ENCODE measurements around the gene CACNA2D4. TPM values are rescaled to one million over a fixed set of nuclear protein-coding genes. Genes with fewer than 3 reads are reported as not detected.
"Not testable (repeated sequence)": the region's sequence is repeated elsewhere in the genome, so short reads cannot be mapped to it uniquely, and the experiment has no call there.

The CACNA2D4 gene
- total RNA-seq, 3 donors from 2014 or later: 3.9 to 9.3 (median 4.8) TPM

DNA sequence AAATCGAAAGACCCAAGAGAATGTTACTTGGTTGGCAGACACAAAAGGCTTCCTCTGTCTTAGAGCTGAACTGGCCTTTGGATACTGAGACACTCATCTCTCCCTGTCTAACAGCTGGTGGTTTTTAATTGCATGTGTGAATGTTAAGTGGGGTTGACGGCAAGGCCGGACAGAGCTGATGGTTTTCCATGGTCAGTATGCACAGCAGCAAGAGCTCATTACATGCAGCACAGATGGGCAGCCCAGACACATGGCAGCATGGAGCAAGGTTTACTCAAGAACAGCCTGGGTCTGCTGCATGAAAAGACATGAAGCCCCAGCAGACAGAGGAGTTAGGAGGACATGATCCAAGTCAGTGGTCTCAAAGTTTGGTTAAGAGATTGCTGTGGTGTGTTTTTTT lies 27.8 kb upstream of the CACNA2D4 start:
- Histone ChIP-seq H3K4me1 (ENCODE audit: low read depth) (no peaks in the 10 kb centered on the region), H3K36me3 (ENCODE audit: low read depth) (no peaks in the 10 kb centered on the region), H3K4me3 (no peak overlapping the region), H3K9me3 (no peaks in the 10 kb centered on the region)
- TF ChIP-seq, protein P1, sequence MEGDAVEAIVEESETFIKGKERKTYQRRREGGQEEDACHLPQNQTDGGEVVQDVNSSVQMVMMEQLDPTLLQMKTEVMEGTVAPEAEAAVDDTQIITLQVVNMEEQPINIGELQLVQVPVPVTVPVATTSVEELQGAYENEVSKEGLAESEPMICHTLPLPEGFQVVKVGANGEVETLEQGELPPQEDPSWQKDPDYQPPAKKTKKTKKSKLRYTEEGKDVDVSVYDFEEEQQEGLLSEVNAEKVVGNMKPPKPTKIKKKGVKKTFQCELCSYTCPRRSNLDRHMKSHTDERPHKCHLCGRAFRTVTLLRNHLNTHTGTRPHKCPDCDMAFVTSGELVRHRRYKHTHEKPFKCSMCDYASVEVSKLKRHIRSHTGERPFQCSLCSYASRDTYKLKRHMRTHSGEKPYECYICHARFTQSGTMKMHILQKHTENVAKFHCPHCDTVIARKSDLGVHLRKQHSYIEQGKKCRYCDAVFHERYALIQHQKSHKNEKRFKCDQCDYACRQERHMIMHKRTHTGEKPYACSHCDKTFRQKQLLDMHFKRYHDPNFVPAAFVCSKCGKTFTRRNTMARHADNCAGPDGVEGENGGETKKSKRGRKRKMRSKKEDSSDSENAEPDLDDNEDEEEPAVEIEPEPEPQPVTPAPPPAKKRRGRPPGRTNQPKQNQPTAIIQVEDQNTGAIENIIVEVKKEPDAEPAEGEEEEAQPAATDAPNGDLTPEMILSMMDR (IDR thresholded peaks at IDR 0.05): no peak
- no peak for DNase-seq
- no peak for ATAC-seq
- intact Hi-C loops (cut with DNase I, micrococcal nuclease): no loop called here

DNA sequence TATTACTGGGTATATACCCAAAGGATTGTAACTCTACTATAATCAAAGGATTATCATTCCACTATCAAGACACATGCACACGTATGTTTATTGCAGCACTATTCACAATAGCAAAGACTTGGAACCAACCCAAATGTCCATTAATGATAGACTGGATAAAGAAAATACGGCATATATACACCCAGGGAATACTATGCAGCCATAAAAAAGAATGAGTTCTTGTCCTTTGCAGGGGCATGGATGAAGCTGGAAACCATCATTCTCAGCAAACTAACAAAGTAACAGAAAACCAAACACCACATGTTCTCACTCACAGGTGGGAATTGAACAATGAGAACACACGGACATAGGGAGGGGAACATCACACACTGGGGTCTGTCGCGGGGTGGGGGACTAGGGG lies 27.1 kb upstream of the CACNA2D4 start:
- H3K9me3 ChIP-seq; DNase-seq; ATAC-seq; H3K36me3 ChIP-seq (ENCODE audit: low read depth); H3K4me3 ChIP-seq; H3K4me1 ChIP-seq (ENCODE audit: low read depth); intact Hi-C loops (cut with DNase I, micrococcal nuclease): not testable (repeated sequence)

DNA sequence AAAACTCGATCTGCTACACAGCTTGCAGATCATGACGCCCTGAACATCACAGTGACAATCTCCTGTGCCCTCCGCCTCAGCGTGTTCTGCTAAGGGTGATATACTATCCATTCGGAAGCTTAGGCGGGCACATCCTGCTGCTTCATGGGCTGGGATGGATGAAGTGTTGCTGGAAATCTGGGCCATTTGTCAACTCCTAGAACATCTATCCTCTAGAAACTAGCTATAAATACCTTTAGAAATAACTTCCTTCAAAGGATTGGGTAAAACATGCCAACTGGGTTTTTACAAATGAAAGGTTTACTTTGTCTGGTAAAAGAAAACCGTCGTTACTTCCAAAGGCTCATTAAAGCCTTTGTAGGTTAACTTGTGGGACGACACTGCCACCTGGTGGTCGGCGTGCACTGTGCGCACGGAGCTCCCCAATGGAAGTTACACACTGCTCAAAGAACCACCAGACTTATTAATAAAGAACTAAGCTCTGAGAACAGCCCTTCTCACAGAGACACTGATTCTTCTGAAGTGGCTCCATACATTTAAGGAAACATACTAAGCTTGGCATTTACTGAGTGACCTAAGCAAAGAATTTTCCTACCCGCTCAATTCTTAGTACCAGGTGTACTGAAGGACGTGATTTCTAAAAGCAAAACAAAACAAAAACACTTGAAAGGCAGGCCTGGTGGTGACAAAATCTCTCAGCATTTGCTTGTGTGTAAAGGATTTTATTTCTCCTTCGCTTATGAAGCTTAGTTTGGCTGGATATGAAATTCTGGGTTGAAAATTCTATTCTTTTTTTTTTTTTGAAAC lies 21.6 kb upstream of the CACNA2D4 start:
- H3K4me1 ChIP-seq (ENCODE audit: low read depth): peaks cover 27% of the 10 kb centered on the region
- DNase-seq (peak; percentile 87 to 96 (median 94)), ATAC-seq (peak; percentile 76)
- no peak overlapping the region for H3K4me3 ChIP-seq
- intact Hi-C loops (cut with DNase I, micrococcal nuclease): loop anchor here (5.0 to 10.0 kb wide), 3 partner anchors 143 to 305 kb away; no protein-coding TSS in a partner anchor
- no peaks in the 10 kb centered on the region for H3K36me3 ChIP-seq (ENCODE audit: low read depth)
- H3K9me3 ChIP-seq: no peaks in the 10 kb centered on the region
- TF ChIP-seq, protein P1 (IDR thresholded peaks at IDR 0.05): peak; percentile 81

DNA sequence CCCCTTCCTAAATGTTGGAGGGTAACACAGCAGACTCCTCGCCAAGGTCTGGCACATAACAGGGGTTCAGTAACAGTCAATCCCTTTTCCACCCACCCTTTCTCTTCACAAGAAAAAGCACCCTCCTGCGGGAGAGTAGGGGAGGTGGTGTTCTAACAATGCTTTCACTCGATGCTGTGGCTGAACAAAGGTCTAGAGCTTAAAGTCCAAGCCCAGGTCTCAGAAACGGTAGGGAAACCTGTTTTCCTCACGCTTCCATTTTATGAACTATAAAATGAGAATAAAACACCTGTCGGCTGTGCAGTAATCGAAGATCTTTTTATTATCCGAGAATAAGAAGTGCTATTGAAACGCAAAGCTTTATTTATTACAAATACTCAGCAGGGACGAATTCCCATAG lies 20.9 kb upstream of the CACNA2D4 start:
- H3K4me3 ChIP-seq: no peak overlapping the region
- DNase-seq: peak in 1 of 3 donors; percentile 67
- peaks cover 27% of the 10 kb centered on the region for H3K4me1 ChIP-seq (ENCODE audit: low read depth)
- peak; percentile 51 for ATAC-seq
- TF ChIP-seq, protein P1 (IDR thresholded peaks at IDR 0.05): no peak
- H3K36me3 ChIP-seq (ENCODE audit: low read depth): no peaks in the 10 kb centered on the region
- intact Hi-C loops (cut with DNase I, micrococcal nuclease): loop anchor here (5.0 to 10.0 kb wide), 3 partner anchors 142 to 305 kb away; no protein-coding TSS in a partner anchor
- no peaks in the 10 kb centered on the region for H3K9me3 ChIP-seq

DNA sequence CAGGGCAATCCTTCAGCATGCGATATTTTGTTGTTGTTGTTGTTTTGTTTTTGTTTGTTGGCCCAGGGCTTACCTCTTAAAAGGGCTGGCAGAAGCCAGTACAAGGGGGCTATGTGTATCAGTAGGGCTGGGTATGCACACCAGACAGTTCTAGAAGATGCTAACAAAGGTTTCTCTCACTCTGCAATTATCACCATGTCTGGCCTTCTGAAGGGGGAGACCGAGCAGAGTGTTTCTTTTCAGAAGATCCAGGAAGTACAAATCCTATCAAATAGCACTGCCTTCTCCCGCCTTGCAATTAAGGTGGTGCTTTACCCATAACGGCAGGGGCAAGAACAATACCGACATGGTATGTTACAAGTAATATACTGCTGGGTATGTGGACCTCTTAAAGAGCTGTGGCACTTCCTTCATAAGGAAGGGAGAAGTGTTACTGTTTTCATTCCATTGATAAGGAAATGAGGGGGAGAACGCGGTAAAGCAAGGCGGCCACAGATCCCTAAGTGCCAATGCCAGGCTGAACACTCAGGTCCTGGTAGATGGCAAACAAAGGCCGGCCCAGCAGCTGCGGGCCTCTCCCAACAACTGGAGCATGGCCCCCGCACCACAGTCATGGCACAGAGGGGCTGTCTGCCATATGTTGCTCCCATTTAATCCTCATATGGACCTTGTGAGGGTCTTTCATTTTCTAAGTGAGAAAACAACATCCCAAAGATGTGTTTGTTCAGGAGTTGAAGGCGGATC lies 19.2 kb upstream of the CACNA2D4 start:
- H3K9me3 ChIP-seq: no peaks in the 10 kb centered on the region
- no peaks in the 10 kb centered on the region for H3K36me3 ChIP-seq (ENCODE audit: low read depth)
- intact Hi-C loops (cut with DNase I, micrococcal nuclease): loop anchor here (5.0 to 10.0 kb wide), 3 partner anchors 140 to 303 kb away; no protein-coding TSS in a partner anchor
- peak; percentile 6 for ATAC-seq
- TF ChIP-seq, protein P1 (IDR thresholded peaks at IDR 0.05): no peak
- H3K4me1 ChIP-seq (ENCODE audit: low read depth): peaks cover 29% of the 10 kb centered on the region
- peak in 2 of 3 donors; percentile 24 to 48 for DNase-seq
- no peak overlapping the region for H3K4me3 ChIP-seq
